Measurements from ENCODE around the gene HMGCS2.

GRCh38 chr1:119806489-119806888 lies 37.8 kb upstream of the HMGCS2 start:
- no peak for TF ChIP-seq CTCF (IDR thresholded peaks at IDR 0.05; ENCODE audit: borderline replicate concordance, extremely low read depth, low read length, poor library complexity, severe bottlenecking)
- TF ChIP-seq EZH2 (IDR thresholded peaks at IDR 0.05; ENCODE audit: borderline replicate concordance, low read depth, low read length, severe bottlenecking), result no peak
